Right lobe of liver (tissue), 6 donors: ENCODE measurements around the gene MAFF. TPM values are rescaled to one million over a fixed set of nuclear protein-coding genes. Genes with fewer than 3 reads are reported as not detected.

Experiments
- ATAC-seq, 4 donors: fragments of 200-7000 bp; cut with Tn5 transposase; one replicate each; pipeline ENCODE4 v1.9.1; 2020; ENCODE audit warnings: mild to moderate bottlenecking in 4 of 4, moderate library complexity in 4 of 4
- DNase-seq, 3 donors: peaks; one replicate each; pipeline ENCODE4 v3.0.0-alpha.2; 2020
- H3K27ac ChIP-seq, 3 donors: fragments of 200-600 bp; one replicate each; pipeline ENCODE4 v1.8.0; 2022
- H3K27me3 ChIP-seq, 2 donors: fragments of 200-600 bp; one replicate each; pipeline ENCODE4 v1.8.0; 2022
- H3K36me3 ChIP-seq, 4 donors: fragments of 200-600 bp; sonication (generic) in 1 of 4; one replicate each; pipeline versions ENCODE4 v1.5.1 to v1.8.0; 2017 to 2022; ENCODE audit warnings: control low read depth in 1 of 4
- H3K4me1 ChIP-seq, 4 donors: fragments of 200-600 bp; sonication (generic) in 1 of 4; one replicate each; pipeline versions ENCODE4 v1.5.1 to v1.8.0; 2017 to 2022; ENCODE audit warnings: control low read depth in 1 of 4
- H3K4me3 ChIP-seq, 3 donors: fragments of 200-600 bp; one replicate each; pipeline ENCODE4 v1.8.0; 2022
- H3K9me3 ChIP-seq, 4 donors: fragments of 200-600 bp; sonication (generic) in 1 of 4; one replicate each; pipeline versions ENCODE4 v1.5.1 to v1.8.0; 2017 to 2022; ENCODE audit warnings: control low read depth in 1 of 4
- CTCF ChIP-seq, 4 donors: fragments of 200-600 bp in 3 of 4; fragments of 450-650 bp in 1 of 4; IDR thresholded peaks; one replicate each; pipeline versions ENCODE4 v1.5.1 to v1.8.0; 2016 to 2022; ENCODE audit warnings: antibody characterized with exemption in 4 of 4, mild to moderate bottlenecking in 2 of 4
- POLR2A ChIP-seq: fragments of 450-650 bp; IDR thresholded peaks from one replicate; pipeline ENCODE4 v1.6.1; 2017; ENCODE audit warnings: antibody characterized with exemption, mild to moderate bottlenecking
- WGBS: methylation state at CpG from one replicate; pipeline ENCODE4 v1.1.6; 2018; ENCODE audit warnings: low coverage, low lambda C conversion rate; ENCODE audit not compliant: insufficient coverage; ENCODE audit errors: missing lambda C conversion rate; 5-methylcytosine and 5-hydroxymethylcytosine counted together
- intact Hi-C, 2 donors: fragments of 100-400 bp; cut with DNase I; formaldehyde crosslinking; loops; one replicate each; pipeline versions ENCODE4 v1.11.2 to v1.14.1; 2022
- total RNA-seq, 6 experiments: library from RNA; depleted of rRNA in 2 of 6; stranded (reverse); fragments of >200 nt in 2 of 6; fragmentation: NEBNext Ultra II Directional in 3 of 6; extraction: Animal tissue kit (Norgen Biotek cat#: 25700) in 3 of 6; gene quantifications; one replicate each; pipeline versions ENCODE4 v1.1.0 to v1.2.4, GENCODE V29; 2016 to 2023
- donor health status: DM: no; HTN: yes; CAD: no.
- donor health status: DM: no; HTN: no; CAD: no.
- donor health status: DM: no; HTN: no; CAD: no.
- donor health status: DM: no; HTN: yes; CAD: no.
- donor health status: DM: no; HTN: yes; CAD: no.

Gene MAFF
- total RNA-seq, 6 experiments from 2014 or later = 2.6 to 30.6 (median 11.0) TPM

GRCh38 chr22:38172832-38173640 is 28.8 kb upstream of the MAFF start:
- H3K9me3 ChIP-seq = no peaks in the 10 kb centered on the region
- peak overlapping the region; percentile 58 to 67 (median 63) for H3K27ac ChIP-seq
- DNase-seq (peak; percentile 79 to 88 (median 83)), ATAC-seq (peak; percentile 71 to 75 (median 72))
- TF ChIP-seq POLR2A = no peak
- no peak for TF ChIP-seq CTCF (IDR thresholded peaks at IDR 0.05)
- intact Hi-C loops = no loop called here
- H3K36me3 ChIP-seq = no peaks in the 10 kb centered on the region
- 68% methylated on average over 5 of the region's 16 CpGs for WGBS
- H3K4me1 ChIP-seq = peaks cover 0 to 26% (median 12%) of the 10 kb centered on the region in 4 donors
- H3K4me3 ChIP-seq = no peak overlapping the region
- H3K27me3 ChIP-seq = no peaks in the 10 kb centered on the region

GRCh38 chr22:38173641-38173906 is 28.2 kb upstream of the MAFF start:
- peak overlapping the region in 1 of 3 donors; percentile 67 for H3K27ac ChIP-seq
- no peaks in the 10 kb centered on the region for H3K27me3 ChIP-seq
- no peak overlapping the region for H3K4me3 ChIP-seq
- TF ChIP-seq POLR2A = no peak
- TF ChIP-seq CTCF (IDR thresholded peaks at IDR 0.05) = no peak
- H3K36me3 ChIP-seq = no peaks in the 10 kb centered on the region
- intact Hi-C loops = no loop called here
- 94% methylated on average over 4 of the region's 4 CpGs for WGBS
- ATAC-seq = no peak
- no peaks in the 10 kb centered on the region for H3K9me3 ChIP-seq
- H3K4me1 ChIP-seq = peaks cover 0 to 30% (median 13%) of the 10 kb centered on the region in 4 donors
- no peak for DNase-seq

GRCh38 chr22:38174626-38175025 is 27.2 kb upstream of the MAFF start:
- no peak overlapping the region for H3K4me3 ChIP-seq
- TF ChIP-seq CTCF (IDR thresholded peaks at IDR 0.05) (no peak), POLR2A (no peak)
- no peaks in the 10 kb centered on the region for H3K36me3 ChIP-seq
- no peak overlapping the region for H3K27ac ChIP-seq
- H3K27me3 ChIP-seq = no peaks in the 10 kb centered on the region
- peaks cover 0 to 31% (median 13%) of the 10 kb centered on the region in 4 donors for H3K4me1 ChIP-seq
- intact Hi-C loops = no loop called here
- no peaks in the 10 kb centered on the region for H3K9me3 ChIP-seq
- ATAC-seq (no peak), DNase-seq (no peak)
- 80% methylated on average over 4 of the region's 14 CpGs for WGBS

- TF ChIP-seq CTCF (IDR thresholded peaks at IDR 0.05) = no peak
- TF ChIP-seq POLR2A = no peak
- DNase-seq (no peak), ATAC-seq (no peak)
- Histone ChIP-seq H3K27ac (peak overlapping the region in 2 of 3 donors; percentile 25 to 98), H3K9me3 (no peaks in the 10 kb centered on the region), H3K36me3 (no peaks in the 10 kb centered on the region), H3K4me1 (peaks cover 0 to 36% (median 13%) of the 10 kb centered on the region in 4 donors), H3K27me3 (no peaks in the 10 kb centered on the region), H3K4me3 (no peak overlapping the region)
- 94% methylated on average over 9 of the region's 17 CpGs for WGBS
- intact Hi-C loops = no loop called here
Observed at GRCh38 chr22:38175206-38176118, 26.3 kb upstream of the MAFF start.
